ENCODE data around the gene USP5. TPM values are rescaled to one million over a fixed set of nuclear protein-coding genes. Genes with fewer than 3 reads are reported as not detected.

USP5 gene
- polyA plus RNA-seq, 1 of the 3 experiments (the other 2 are of a cell fraction): 97.2 TPM

- H3K79me2 ChIP-seq (ENCODE audit: insufficient read depth): peaks cover 61% of the 10 kb centered on the region
- H3K27ac ChIP-seq (ENCODE audit: low read depth in 2 of 2, low read length in 1 of 2): no peak overlapping the region
Measured at GRCh38 chr12:6849976-6850560, 1.9 kb upstream of the USP5 start.

More at GRCh38 chr12:6849976-6850560, 1.9 kb upstream of the USP5 start:
- H3K9me2 ChIP-seq: no peaks in the 10 kb centered on the region
- peak overlapping the region; percentile 70 to 76; a peak in 3 of 4 replicates for H3K4me3 ChIP-seq (ENCODE audit: low read depth in 2 of 2, low read length in 1 of 2)
- no peak overlapping the region for H2AFZ ChIP-seq (ENCODE audit: low read depth)
- peaks cover 22% of the 10 kb centered on the region for H3F3A ChIP-seq (replicated peaks; ENCODE audit: insufficient read depth)
- no peak for DNase-seq
- ChIA-PET CTCF (interaction anchor here (0.9 to 19.4 kb wide), 6 partner anchors 8 to 287 kb away, joined by 3 to 225 read pairs (median 12); partner anchors contain the start of genes MLF2, P3H3, SPSB2 and TPI1), POLR2A (no interaction called here)
- peaks cover 26 to 37% of the 10 kb centered on the region in 2 experiments for H3K36me3 ChIP-seq (replicated peaks in 1 of 2; ENCODE audit: control insufficient read depth in 1 of 2, insufficient read depth in 2 of 2, low read length in 1 of 2)
- peaks cover 7 to 17% of the 10 kb centered on the region in 2 experiments for H3K4me1 ChIP-seq (ENCODE audit: control insufficient read depth in 1 of 2, insufficient read depth in 2 of 2, low read depth in 1 of 2, low read length in 1 of 2)
- peak overlapping the region; percentile 59; the same call in 1 of the 2 replicates for H3K9ac ChIP-seq
- TF ChIP-seq POLR2AphosphoS5 (IDR thresholded peaks at IDR 0.05; ENCODE audit: low read depth, low read length) (no peak), FOSL2 (IDR thresholded peaks at IDR 0.05; ENCODE audit: borderline replicate concordance, low read depth) (no peak), USF2 (IDR thresholded peaks at IDR 0.05; ENCODE audit: borderline replicate concordance, low read depth, low read length) (no peak), MXI1 (IDR thresholded peaks at IDR 0.05; ENCODE audit: low read depth, low read length) (no peak), SIN3A (IDR thresholded peaks at IDR 0.05; ENCODE audit: borderline replicate concordance, low read depth, low read length) (no peak), EP300 (IDR thresholded peaks at IDR 0.05; ENCODE audit: borderline replicate concordance in 1 of 2, low read depth in 1 of 2, low read length in 1 of 2) (no peak), YY1 (IDR thresholded peaks at IDR 0.05; ENCODE audit: low read depth) (no peak), NFIC (IDR thresholded peaks at IDR 0.05; ENCODE audit: borderline replicate concordance) (no peak), RXRA (IDR thresholded peaks at IDR 0.05; ENCODE audit: borderline replicate concordance, low read depth) (no peak), MEF2A (IDR thresholded peaks at IDR 0.05; ENCODE audit: borderline replicate concordance, low read depth) (no peak), PBX3 (IDR thresholded peaks at IDR 0.05) (no peak), NRF1 (IDR thresholded peaks at IDR 0.05; ENCODE audit: low read depth, low read length) (no peak), GABPA (IDR thresholded peaks at IDR 0.05; ENCODE audit: low read depth) (no peak), CTCF (IDR thresholded peaks at IDR 0.05) (no peak), JUND (IDR thresholded peaks at IDR 0.05) (no peak), TAF1 (IDR thresholded peaks at IDR 0.05; ENCODE audit: borderline replicate concordance, low read depth, low read length) (no peak), ELF1 (IDR thresholded peaks at IDR 0.05) (no peak)
- H4K20me1 ChIP-seq (ENCODE audit: insufficient read depth): no peaks in the 10 kb centered on the region; the same call in 1 of the 2 replicates
- WGBS (ENCODE audit: low lambda C conversion rate): 58% methylated on average over 9 of the region's 10 CpGs
- H3K27me3 ChIP-seq (ENCODE audit: insufficient read depth): no peaks in the 10 kb centered on the region
- peak overlapping the region; percentile 77 for H3K4me2 ChIP-seq
- H3K9me3 ChIP-seq: no peaks in the 10 kb centered on the region
